GM21737 (cell line): ENCODE data around the gene KDM4B.

Source experiments
- ATAC-seq: cut with Tn5 transposase; IDR thresholded peaks from one replicate; pipeline ENCODE4 v1.9.1; 2021; ENCODE audit warnings: mild to moderate bottlenecking, moderate library complexity; ENCODE audit not compliant: unreplicated experiment

The KDM4B gene

GRCh38 chr19:5048091-5048726 is 79.3 kb downstream of the KDM4B start:
- ATAC-seq: no peak

- ATAC-seq: no peak
These were observed 80.0 kb downstream of the KDM4B start for GRCh38 chr19:5048727-5049553.

GRCh38 chr19:5049561-5049960 is 80.6 kb downstream of the KDM4B start:
- ATAC-seq: no peak

GRCh38 chr19:5050067-5050656 is 81.2 kb downstream of the KDM4B start:
- no peak for ATAC-seq

- no peak for ATAC-seq
These were observed 82.0 kb downstream of the KDM4B start for GRCh38 chr19:5050905-5051304.

- no peak for ATAC-seq
These were observed 82.7 kb downstream of the KDM4B start for GRCh38 chr19:5051619-5052018.

- ATAC-seq: no peak
These were observed 83.6 kb downstream of the KDM4B start for GRCh38 chr19:5052515-5052914.

- no peak for ATAC-seq
These were observed 84.1 kb downstream of the KDM4B start for GRCh38 chr19:5052945-5053485.

GRCh38 chr19:5053661-5054060 is 84.7 kb downstream of the KDM4B start:
- ATAC-seq: no peak

GRCh38 chr19:5054551-5055456 is 85.9 kb downstream of the KDM4B start:
- no peak for ATAC-seq

GRCh38 chr19:5055457-5055776 is 86.5 kb downstream of the KDM4B start:
- no peak for ATAC-seq

- ATAC-seq: no peak
These were observed 88.9 kb downstream of the KDM4B start for GRCh38 chr19:5057860-5058259.

GRCh38 chr19:5058521-5059212 is 89.8 kb downstream of the KDM4B start:
- ATAC-seq: no peak

GRCh38 chr19:5059213-5059574 is 90.3 kb downstream of the KDM4B start:
- no peak for ATAC-seq

- ATAC-seq: no peak
These were observed 90.9 kb downstream of the KDM4B start for GRCh38 chr19:5059793-5060192.

GRCh38 chr19:5062195-5062594 is 93.3 kb downstream of the KDM4B start:
- ATAC-seq: no peak

- no peak for ATAC-seq
These were observed 93.9 kb downstream of the KDM4B start for GRCh38 chr19:5062799-5063198.

- no peak for ATAC-seq
These were observed 95.1 kb downstream of the KDM4B start for GRCh38 chr19:5063873-5064645.

- ATAC-seq: no peak
These were observed 96.0 kb downstream of the KDM4B start for GRCh38 chr19:5064896-5065295.

GRCh38 chr19:5065663-5066093 is 96.8 kb downstream of the KDM4B start:
- no peak for ATAC-seq
